Kidney tubule cell (primary cell): ENCODE data around the gene NEK1.
"Not testable (repeated sequence)": the region's sequence is repeated elsewhere in the genome, so short reads cannot be mapped to it uniquely, and the experiment has no call there.

Experiments used
- DNase-seq: peaks from one replicate; pipeline ENCODE4 v3.0.0-alpha.2; 2018; ENCODE audit warnings: low spot score

Gene NEK1

DNA sequence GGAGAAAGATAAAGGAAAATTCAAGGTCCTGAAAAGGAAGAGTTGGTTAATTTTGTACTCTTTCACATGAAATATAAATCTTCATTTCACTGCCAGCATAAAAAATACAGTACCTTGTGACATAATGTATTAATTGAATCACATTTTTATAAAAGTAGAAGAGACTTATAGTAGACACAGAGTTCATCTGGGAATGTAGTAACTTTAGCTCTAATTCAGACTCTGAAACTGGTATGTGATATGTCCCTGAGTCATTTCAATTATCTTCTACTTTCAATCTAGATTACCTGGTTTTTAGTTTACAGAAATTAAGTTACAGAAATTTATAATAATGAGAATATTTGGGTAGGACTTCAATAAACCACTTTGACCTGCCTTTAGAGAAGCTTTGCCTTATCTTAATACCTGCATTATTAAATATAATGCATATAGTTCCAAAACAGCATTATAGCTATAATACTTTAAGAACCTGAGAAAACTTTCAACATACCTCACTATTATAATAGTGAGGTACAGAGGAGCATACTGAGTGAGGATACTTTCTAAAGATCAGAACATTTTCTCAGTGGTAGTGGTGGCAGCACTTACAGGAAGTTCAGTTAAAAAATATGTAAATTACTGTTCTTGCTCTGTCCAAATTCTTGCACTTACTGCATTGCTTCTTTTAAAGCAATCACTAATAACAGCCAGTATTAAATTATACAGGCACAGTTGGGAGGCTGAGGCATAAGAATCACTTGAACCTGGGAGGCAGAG, 11.2 kb downstream of the NEK1 start:
- DNase-seq, result no peak

DNA sequence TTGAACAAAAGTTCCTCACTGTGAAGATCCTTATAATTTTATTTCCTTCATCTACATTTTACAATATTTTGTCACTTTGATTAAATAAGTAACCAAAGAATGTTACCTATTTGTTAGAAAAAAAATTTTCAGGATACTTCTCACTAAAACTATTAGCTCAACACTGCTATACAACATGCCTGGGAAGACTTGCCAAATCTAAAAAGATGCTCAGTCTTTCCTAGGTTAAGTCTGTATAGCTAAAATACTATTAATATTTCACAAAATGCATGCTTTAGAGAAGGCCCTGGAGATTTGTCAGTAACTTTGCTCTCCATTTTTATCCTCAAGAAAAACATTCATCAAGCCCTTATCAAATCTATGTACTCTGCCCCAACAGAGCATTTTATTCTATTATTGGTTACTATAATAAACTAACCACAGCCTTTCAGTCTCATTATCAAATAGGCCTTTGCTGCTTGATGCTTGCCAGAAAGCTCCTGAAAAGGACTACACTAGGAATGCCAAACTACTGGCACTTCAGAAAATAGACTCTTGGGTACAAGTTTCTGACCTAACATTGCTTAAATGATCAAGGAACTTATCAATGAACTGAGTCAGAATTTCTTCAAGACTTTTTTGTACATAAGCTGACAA, 17.7 kb downstream of the NEK1 start:
- no peak for DNase-seq

DNA sequence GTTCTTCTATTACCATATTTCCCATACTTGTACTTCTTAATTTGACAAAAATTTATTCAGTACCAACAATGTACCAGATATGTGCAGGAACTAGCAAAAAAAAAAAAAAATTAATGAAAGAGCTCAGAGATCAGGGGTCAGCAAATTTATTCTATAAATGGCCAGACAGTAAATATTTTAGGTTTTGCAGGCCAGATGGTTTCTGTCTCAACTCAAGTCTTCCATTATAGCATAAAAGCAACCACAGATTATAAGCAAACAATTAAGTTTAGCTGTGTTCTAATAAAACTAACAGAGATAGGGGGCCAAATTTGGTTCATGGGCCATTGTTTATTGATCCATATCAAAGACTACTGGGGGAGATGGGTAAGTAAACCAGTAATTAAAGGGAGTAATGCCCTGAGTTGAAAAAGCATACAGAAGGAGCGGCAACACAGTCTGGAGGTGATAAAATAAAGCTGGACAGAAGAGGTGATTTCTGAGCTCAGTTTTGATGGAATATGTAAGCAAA, 19.3 kb downstream of the NEK1 start:
- no peak for DNase-seq

DNA sequence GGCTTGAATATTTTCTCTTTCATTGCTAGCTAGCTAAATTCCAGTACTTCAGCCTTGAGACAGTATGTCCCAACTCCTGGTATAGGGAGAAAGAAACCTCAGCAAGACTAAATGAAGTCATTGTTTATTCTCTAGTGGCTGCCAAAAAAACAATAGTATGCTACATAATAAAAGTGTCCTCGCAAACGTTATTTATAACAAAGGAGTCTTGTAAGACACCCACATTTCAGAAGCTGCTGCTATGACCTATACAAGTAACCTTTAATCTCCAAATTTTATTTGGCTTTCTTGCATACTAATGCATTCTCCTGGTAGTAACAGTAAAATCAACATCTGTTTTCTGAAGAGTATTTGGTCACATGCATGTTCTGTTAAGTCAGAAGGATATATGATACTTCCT, 28.8 kb downstream of the NEK1 start:
- no peak for DNase-seq

DNA sequence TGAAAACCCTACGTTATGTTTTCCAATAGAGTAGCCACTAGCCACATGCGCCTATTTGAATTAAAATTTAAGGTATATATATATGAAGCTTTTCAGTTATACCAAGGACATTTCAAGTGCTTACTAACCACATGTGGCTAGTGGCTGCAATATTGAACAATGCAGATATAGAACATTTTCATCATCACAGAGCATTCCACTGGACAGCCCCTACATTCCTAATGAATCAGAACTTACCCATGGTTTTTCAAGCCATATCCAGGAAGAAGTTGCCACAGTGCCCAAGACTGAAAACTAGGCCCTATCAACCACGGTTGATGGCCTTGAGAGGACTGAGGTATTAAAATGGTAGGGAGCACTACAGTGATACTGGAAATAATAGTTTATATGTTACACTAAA, 29.7 kb downstream of the NEK1 start:
- DNase-seq, result peak; percentile 27

DNA sequence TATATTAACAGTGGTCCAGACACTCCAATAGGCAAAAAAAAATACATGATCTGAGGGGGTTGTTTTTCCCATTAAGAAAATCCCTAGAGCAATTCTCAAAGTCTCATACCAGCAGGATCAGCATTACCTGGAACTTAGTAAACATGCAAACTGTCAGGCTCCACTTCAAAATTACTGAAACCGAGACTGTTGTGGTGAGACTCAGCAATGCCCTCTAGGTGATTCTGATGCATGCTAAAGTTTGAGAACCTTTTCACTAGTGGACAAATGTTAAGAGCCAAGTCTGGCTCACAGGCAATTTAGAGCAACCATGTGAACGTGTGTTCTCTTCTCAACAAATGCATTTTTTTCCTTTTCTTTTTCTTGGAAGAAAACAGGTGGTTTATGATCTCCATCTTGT, 30.2 kb downstream of the NEK1 start:
- no peak for DNase-seq

DNA sequence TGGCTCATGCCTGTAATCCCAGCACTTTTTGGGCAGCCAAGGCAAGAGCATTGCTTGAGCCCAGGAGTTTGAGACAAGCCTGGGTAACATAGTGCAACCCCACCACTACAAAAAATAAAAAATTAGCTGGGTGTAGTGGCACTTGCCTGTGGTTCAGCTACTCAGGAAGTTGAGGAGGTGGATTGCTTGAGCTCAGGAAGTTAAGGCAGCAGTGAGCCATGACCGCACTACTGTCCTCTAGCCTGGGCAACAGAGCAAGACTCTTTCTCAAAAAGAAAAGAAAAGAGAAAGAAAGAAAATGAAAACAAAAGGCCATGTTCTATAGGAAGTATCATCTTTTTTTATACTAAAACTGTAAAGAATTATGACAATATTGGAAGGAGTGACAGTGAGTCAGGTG, 38.5 kb downstream of the NEK1 start:
- DNase-seq, result no peak

DNA sequence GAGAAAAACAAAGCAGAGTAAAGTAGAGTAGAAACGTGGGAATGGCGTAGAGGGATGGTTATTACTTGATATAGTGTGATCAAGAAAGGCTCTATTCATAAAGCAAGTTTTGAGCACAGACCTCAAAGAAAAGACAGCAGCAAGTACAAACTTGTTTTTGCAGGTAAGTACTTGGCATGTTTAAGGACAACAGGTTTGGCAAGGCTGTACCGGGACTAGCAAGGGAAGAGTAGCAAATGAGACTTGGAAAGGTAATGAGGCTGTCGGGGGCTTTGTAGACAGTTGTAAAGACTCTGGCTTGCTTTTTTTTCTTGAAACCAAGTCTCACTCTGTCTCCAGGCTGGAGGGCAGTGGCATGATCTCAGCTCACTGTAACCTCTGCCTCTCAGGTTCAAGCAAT, 40.9 kb downstream of the NEK1 start:
- DNase-seq, result no peak

DNA sequence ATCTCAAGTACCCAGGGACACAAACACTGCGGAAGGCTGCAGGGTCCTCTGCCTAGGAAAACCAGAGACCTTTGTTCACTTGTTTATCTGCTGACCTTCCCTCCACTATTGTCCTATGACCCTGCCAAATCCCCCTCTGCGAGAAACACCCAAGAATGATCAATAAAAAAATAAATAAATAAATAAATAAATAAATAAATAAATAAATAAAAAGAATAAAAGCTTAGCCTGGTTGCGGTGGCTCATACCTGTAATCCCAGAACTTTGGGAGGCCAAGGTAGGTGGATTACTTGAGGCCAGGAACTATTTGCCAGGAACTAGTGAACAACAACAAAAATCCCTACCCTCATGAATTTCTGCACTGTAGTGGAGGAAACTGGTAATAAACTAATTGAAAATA, 41.4 kb downstream of the NEK1 start:
- not testable (repeated sequence) for DNase-seq

DNA sequence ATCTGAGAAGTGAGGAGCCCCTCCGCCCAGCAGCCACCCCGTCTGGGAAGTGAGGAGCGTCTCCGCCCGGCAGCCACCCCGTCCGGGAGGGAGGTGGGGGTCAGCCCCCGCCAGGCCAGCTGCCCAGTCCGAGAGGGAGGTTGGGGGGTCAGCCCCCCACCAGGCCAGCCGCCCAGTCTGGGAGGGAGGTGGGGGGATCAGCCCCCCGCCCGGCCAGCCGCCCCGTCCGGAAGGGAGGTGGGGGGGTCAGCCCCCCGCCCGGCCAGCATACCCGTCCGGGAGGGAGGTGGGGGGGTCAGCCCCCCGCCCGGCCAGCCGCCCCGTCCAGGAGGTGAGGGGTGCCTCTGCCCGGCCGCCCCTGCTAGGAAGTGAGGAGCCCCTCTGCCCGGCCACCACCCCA, 42.1 kb downstream of the NEK1 start:
- DNase-seq, result not testable (repeated sequence)

DNA sequence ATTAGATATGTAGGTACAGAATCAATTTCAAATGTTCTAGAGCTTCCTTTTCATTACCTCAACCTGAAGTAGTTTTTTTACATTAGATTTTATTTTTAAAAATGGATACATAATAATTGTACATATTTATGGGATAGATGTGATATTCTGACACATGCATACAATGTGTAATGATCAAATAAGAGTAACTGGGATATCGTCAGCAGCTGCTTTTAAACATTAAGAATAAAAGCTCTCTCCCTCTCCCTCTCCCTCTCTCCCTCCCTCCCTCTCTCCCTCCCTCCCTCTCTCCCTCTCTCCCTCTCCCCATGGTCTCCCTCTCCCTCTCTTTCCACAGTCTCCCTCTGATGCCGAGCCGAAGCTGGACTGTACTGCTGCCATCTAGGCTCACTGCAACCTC, 43.2 kb downstream of the NEK1 start:
- not testable (repeated sequence) for DNase-seq

DNA sequence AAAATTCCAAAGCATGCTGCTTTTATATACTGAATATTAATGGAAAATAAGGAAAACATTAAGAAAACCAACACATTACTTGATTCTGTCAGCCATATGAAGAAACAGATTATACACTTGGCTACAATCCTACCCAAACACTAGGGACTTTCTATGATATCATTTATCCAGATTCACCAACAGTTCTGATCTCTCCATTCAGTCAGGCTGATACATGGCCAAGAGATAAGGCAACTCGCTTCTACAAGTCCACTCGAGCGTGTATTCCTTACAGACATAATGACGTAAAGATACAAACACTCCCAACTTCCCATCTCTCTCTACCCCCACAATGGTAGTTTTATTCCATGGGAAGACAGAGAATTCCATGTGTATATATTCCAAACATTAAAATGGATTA, 44.5 kb downstream of the NEK1 start:
- no peak for DNase-seq

DNA sequence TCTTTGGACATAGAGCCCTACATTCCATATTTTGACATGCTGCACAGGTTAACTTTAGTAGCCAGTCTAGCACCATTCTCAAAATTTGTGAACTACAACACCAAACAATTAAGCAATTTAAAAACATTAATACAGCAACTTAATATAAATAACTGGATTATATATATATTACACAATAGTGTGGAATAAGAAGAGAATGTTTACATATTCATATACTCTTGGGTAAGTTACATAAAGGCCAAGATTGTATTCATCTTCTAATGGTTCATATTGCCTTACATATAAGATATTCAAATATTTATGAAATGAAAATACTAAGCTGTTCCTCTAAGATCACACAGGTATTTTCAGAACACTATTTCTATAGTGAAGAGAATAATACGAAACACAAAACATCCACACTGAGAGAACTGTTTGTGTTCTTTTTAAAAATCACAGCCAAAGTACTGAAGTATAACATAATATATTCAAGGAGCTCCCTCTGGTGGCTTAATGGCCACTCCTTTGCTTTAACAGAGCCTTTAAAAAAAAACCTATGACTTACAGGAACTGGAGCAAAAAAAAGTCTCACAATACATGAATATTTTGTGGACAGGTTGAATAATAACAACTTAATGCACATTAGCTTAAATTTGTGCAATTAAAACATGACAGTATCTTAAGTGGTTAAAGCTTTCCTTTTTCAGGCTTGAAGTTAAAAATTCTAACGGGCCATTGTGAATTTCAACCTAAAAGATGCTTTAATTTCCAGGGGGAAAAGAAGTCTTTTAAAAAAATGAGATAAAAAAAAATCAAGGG, 46.2 kb downstream of the NEK1 start:
- peak; percentile 55 for DNase-seq

DNA sequence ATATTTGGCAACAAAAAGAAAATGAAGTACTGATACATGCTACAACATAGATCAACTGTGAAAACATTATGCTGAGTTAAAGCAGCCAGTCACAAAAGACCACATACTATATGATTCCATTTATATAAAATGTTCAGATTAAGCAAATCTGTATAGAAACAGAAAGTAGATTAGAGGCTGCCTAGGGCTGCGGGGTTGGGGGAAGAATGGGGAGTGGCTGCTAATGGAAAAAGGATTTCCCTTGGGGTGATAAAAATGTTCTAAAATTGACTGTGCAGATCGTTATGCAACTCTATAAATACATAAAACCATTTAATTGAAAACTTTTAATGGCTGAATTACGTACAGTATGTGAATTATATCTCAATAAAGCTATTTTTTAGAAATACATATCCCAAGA, 46.8 kb downstream of the NEK1 start:
- no peak for DNase-seq

DNA sequence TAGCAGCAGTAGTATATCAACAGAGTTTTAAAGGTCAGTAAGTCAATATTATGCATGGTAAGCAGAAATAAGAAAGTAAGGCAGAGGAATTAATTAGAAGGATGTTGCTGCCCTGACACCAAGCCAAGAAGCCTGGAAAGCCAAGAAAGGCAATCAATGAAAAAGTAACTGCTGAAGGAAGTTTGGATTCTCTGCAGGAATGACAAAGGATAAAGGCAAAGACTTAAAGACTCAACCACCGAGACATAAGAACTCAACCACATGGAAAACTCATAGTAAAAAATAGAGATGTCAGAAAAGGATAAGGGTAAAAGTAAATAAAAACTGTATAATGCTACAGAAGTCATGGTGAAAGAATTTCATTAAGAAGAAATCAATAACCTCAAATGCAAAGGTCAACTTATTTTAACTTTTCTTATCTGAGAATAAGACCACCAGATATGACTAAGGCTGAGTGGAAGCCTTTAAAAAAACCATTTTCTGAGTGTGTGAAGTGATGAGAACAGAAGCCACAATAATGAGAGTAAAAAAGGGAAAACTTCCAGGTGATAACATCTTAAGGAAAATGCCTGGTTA, 55.2 kb downstream of the NEK1 start:
- DNase-seq, result peak; percentile 61

DNA sequence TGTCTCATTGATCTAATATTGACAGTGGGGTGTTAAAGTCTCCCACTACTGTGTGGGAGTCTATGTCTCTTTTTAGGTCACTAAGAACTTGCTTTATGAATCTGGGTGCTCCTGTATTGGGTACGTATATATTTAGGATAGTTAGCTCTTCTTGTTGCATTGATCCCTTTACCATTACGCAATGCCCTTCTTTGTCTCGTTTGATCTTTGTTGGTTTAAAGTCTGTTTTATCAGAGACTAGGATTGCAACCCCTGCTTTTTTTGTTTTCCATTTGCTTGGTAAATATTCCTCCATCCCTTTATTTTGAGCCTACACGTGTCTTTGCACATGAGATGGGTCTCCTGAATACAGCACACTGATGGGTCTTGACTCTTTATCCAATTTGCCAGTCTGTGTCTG, 65.8 kb downstream of the NEK1 start:
- DNase-seq, result not testable (repeated sequence)

DNA sequence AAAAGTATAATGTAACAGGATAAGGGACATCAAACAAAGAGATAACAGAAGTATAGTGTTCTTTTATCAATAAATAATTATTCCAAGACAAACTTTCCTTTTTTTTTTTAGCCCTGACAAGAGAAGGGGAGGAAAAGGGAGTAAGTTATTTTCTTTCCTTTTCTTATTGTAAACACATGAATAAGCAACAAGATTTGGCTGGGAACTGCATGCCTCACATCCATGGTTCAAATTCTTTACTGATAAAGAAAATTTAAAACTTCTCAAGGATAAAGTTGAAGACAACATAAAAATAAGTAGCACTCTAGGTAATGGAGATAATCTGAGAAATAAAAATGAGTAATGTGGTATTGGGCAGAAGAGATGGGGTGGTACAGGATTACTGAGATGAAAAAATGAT, 71.6 kb downstream of the NEK1 start:
- no peak for DNase-seq

DNA sequence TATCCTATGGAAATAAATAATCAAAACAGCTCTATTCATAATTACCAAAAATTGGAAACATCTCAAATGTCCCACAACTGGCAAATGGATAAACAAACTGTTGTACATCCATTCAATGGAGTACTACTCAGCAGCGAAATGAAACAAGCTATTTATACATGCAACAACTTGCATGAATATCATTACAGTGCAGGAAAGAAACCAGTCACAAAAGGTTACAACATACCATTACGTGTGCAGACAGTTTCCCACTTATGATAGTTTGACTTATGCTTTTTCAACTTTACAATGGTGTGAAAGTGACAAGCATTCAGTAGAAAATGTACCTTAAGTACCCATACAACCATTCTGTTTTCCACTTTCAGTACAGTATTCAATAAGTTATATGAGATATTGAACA, 82.3 kb downstream of the NEK1 start:
- DNase-seq, result no peak

DNA sequence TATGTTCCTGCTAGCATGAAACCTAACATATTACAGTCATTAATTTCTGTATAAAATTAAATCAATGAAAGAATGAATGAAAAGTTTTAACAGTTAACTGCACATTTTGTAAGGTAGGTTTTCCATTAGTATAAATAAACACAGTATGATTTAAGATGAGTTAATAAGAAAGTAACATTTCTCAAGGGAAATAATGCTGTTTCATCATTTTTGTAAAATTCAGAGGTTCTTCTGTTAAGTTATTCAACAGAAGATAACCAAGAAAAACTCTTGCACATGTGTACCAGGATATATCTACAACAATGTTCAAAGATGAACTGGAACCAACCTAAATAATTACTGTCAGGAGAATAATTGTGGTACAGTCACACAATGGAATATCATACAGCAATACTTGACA, 88.6 kb downstream of the NEK1 start:
- DNase-seq, result no peak

DNA sequence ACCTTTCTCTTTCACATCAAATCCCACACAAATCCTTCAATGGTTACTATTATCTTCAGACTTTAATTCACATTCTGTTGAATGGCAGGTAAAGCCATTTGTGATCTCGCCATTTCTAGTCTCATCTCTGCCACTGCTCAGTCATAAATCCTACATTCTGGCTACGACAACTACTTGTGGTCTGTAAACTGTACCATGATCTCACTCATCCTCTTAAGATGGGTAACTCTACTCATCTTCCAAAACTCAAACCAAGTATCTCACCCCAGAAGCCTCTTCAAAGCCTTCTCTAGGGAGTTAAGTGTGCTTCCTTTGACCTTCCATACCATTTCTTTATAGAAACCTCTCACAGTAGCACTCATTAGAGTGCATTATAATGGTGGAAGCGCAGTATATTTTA, 101.8 kb downstream of the NEK1 start:
- no peak for DNase-seq

DNA sequence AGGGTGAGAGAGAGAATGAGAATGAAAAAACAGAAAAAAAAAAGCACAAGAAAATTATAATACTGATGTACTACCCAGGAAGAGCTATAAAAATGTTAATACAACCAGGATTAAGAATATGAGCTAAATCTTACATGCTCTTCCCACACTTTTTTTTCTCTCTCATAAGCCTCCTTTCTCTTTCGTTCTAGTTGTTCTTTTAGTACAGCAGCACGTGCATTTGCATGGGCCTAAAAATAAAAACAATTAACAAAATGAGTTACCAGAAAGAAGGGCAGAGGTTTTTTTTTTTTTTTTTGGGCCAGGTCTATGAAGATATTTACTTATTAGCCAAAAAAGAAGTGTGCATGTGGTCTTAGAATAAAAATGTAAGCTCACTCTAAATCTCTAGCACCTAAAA, 105.5 kb downstream of the NEK1 start:
- DNase-seq, result no peak

DNA sequence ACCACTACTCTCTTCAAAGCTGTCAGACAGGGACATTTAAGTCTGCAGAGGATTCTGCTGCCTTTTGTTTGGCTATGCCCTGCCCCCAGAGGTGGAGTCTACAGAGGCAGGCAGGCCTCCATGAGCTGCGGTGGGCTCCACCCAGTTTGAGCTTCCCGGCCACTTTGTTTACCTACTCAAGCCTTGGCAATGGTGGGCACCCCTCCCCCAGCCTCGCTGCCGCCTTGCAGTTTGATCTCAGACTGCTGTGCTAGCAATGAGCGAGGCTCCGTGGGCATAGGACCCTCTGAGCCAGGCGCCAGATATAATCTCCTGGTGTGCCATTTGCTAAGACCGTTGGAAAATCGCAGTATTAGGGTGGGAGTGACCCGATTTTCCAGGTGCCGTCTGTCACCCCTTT, 112.5 kb downstream of the NEK1 start:
- not testable (repeated sequence) for DNase-seq

DNA sequence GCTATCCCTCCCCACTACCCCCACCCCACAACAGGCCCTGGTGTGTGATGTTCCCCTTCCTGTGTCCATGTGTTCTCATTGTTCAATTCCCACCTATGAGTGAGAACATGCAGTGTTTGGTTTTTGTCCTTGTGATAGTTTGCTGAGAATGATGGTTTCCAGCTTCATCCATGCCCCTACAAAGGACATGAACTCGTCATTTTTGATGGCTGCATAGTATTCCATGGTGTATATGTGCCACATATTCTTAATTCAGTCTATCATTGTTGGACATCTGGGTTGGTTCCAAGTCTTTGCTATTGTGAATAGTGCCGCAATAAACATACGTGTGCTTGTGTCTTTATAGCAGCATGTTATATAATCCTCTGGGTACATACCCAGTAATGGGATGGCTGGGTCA, 118.1 kb downstream of the NEK1 start:
- not testable (repeated sequence) for DNase-seq
